Mammary epithelial cell (primary cell): ENCODE results near the gene BAZ1A.

ENCODE experiments used
- EZH2 ChIP-seq: IDR thresholded peaks from 2 replicates; pipeline ENCODE4 v1.6.1; 2012; ENCODE audit warnings: low read length, inconsistent platforms, borderline replicate concordance
- TF ChIP-seq, protein P1 (sequence below), 2 donors: IDR thresholded peaks in 1 of 2; conservative IDR thresholded peaks in 1 of 2; 2 replicates each; pipeline ENCODE4 v1.5.1; 2011 to 2012; ENCODE audit warnings: inconsistent platforms in 2 of 2, low read length in 2 of 2, mild to moderate bottlenecking in 2 of 2, control low read depth in 1 of 2, low read depth in 1 of 2; ENCODE audit not compliant: insufficient read depth in 1 of 2; ENCODE audit errors: extremely low read depth in 1 of 2

DNA sequence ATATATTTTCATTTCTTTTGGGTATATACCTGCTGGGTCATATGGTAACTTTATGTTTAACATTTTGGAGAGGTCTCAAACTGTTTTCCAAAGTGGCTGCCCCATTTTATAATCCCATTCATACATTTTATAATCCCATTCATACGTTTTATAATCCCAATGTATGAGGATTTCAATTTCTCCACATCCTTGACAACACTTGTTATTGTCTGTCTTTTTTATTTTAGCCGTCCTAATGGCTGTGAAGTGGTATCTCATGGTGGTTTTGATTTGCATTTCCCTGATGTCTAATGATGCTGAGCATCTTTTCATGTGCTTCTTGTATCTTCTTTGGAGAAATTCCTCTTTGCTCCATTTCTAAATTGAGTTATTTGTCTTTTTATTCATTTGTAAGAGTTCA is 154.0 kb downstream of the BAZ1A start:
- TF ChIP-seq, protein P1, sequence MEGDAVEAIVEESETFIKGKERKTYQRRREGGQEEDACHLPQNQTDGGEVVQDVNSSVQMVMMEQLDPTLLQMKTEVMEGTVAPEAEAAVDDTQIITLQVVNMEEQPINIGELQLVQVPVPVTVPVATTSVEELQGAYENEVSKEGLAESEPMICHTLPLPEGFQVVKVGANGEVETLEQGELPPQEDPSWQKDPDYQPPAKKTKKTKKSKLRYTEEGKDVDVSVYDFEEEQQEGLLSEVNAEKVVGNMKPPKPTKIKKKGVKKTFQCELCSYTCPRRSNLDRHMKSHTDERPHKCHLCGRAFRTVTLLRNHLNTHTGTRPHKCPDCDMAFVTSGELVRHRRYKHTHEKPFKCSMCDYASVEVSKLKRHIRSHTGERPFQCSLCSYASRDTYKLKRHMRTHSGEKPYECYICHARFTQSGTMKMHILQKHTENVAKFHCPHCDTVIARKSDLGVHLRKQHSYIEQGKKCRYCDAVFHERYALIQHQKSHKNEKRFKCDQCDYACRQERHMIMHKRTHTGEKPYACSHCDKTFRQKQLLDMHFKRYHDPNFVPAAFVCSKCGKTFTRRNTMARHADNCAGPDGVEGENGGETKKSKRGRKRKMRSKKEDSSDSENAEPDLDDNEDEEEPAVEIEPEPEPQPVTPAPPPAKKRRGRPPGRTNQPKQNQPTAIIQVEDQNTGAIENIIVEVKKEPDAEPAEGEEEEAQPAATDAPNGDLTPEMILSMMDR (conservative IDR thresholded peaks at IDR 0.05 in 1 of 2, IDR thresholded peaks at IDR 0.05 in 1 of 2; ENCODE audit: extremely low read depth in 1 of 2, insufficient read depth in 1 of 2, low read depth in 1 of 2, low read length in 2 of 2): no peak
- TF ChIP-seq EZH2: no peak
